HCT116 (cell line): ENCODE results near the gene ATG2B. TPM values are rescaled to one million over a fixed set of nuclear protein-coding genes. Genes with fewer than 3 reads are reported as not detected.

Experiments used
- ATAC-seq: fragments of 200-7000 bp; cut with Tn5 transposase; 2 replicates; pipeline ENCODE4 v1.9.1; 2020; ENCODE audit warnings: mild to moderate bottlenecking, moderate library complexity
- BruUV-seq: library from RNA; stranded (reverse); fragments of 400-500 nt; replicated peaks from 2 replicates; lab custom pipeline; 2021; lab: Mats Ljungman, UMichigan
- CTCF ChIA-PET: fragments of 300-600 bp; sonication (Branson Sonifier 250); formaldehyde crosslinking; loops from one replicate; lab custom pipeline; 2021; ENCODE audit warnings: antibody characterized with exemption; lab: Charles Lee
- POLR2A ChIA-PET: fragments of 300-600, 350-600 bp; sonication (Branson Sonifier 250); formaldehyde crosslinking; loops from one replicate; lab custom pipeline; 2021; ENCODE audit warnings: antibody characterized with exemption; lab: Charles Lee
- RAD21 ChIA-PET, 2 experiments: fragments of 300-600 bp; sonication (Branson Sonifier 250); formaldehyde crosslinking; loops; one replicate each; lab custom pipeline; 2023; ENCODE audit warnings: low total read pairs in 2 of 2; ENCODE audit not compliant: uncharacterized antibody in 2 of 2, unreplicated experiment in 2 of 2, low non-redundant PET in 1 of 2; lab: Charles Lee
- DNase-seq: peaks from one replicate; pipeline ENCODE4 v3.0.0-alpha.2; 2010; ENCODE audit warnings: low read depth, low spot score
- H2AFZ ChIP-seq: fragments of 200-600 bp; shearing (Covaris generic), sonication (generic); 2 replicates; pipeline ENCODE4 v1.6.1; 2017; ENCODE audit warnings: low read depth, mixed run types, mixed read lengths, antibody characterized with exemption, low read length; ENCODE audit not compliant: poor library complexity, severe bottlenecking
- H3K27ac ChIP-seq: 2 replicates; pipeline ENCODE4 v1.5.1; 2012; ENCODE audit warnings: low read depth, low read length
- H3K27me3 ChIP-seq: fragments of 200-600 bp; sonication (generic); 2 replicates; pipeline ENCODE4 v1.6.1; 2016; ENCODE audit warnings: mixed run types, low read length, mixed read lengths; ENCODE audit not compliant: insufficient read depth
- H3K36me3 ChIP-seq, 2 experiments: fragments of 200-500 bp in 1 of 2; fragments of 200-600 bp in 1 of 2; sonication (Bioruptor generic) in 1 of 2; sonication (generic) in 1 of 2; 2 replicates each; pipeline versions ENCODE4 v1.5.1 to v1.6.1; 2014 to 2016; ENCODE audit warnings: low read length in 2 of 2, inconsistent platforms in 1 of 2, mixed read lengths in 1 of 2, mixed run types in 1 of 2; ENCODE audit not compliant: insufficient read depth in 2 of 2, control insufficient read depth in 1 of 2
- H3K4me1 ChIP-seq, 2 experiments: fragments of 200-600 bp in 1 of 2; sonication (generic) in 1 of 2; 2 replicates each; pipeline versions ENCODE4 v1.5.1 to v1.6.1; 2012 to 2017; ENCODE audit warnings: low read length in 2 of 2, inconsistent platforms in 1 of 2, mild to moderate bottlenecking in 1 of 2, mixed read lengths in 1 of 2, mixed run types in 1 of 2, moderate library complexity in 1 of 2; ENCODE audit not compliant: insufficient read depth in 2 of 2, control insufficient read depth in 1 of 2
- H3K4me2 ChIP-seq: fragments of 200-600 bp; sonication (generic); 2 replicates; pipeline ENCODE4 v1.6.1; 2017; ENCODE audit warnings: mixed run types, low read length, mixed read lengths
- H3K4me3 ChIP-seq, 2 experiments: fragments of 200-600 bp in 1 of 2; sonication (generic) in 1 of 2; replicated peaks in 1 of 2; 2 replicates each; pipeline ENCODE4 v1.5.1; 2011 to 2016; ENCODE audit warnings: low read length in 2 of 2, control low read depth in 1 of 2, low read depth in 1 of 2, mild to moderate bottlenecking in 1 of 2, mixed read lengths in 1 of 2, mixed run types in 1 of 2
- H3K79me2 ChIP-seq: fragments of 200-600 bp; sonication (generic); 2 replicates; pipeline ENCODE4 v1.6.1; 2017; ENCODE audit warnings: mild to moderate bottlenecking, mixed run types, low read length, moderate library complexity, mixed read lengths; ENCODE audit not compliant: insufficient read depth
- H3K9ac ChIP-seq: fragments of 200-600 bp; sonication (generic); 2 replicates; pipeline ENCODE4 v1.6.1; 2016; ENCODE audit warnings: low read length, mixed read lengths
- H3K9me2 ChIP-seq: fragments of 200-600 bp; sonication (generic), shearing (Covaris generic); 2 replicates; pipeline ENCODE4 v1.6.1; 2017; ENCODE audit warnings: mixed run types, mild to moderate bottlenecking, moderate library complexity; ENCODE audit not compliant: insufficient read depth
- H3K9me3 ChIP-seq, 2 experiments: fragments of 200-500 bp in 1 of 2; fragments of 200-600 bp in 1 of 2; sonication (Bioruptor generic) in 1 of 2; sonication (generic) in 1 of 2; 2 replicates each; pipeline ENCODE4 v1.6.1; 2014 to 2017; ENCODE audit warnings: low read length in 2 of 2, mixed read lengths in 2 of 2, inconsistent platforms in 1 of 2, low read depth in 1 of 2, mild to moderate bottlenecking in 1 of 2, mixed run types in 1 of 2, moderate library complexity in 1 of 2; ENCODE audit not compliant: control insufficient read depth in 1 of 2, insufficient read depth in 1 of 2
- H4K20me1 ChIP-seq: fragments of 200-600 bp; sonication (generic), shearing (Covaris generic); 2 replicates; pipeline ENCODE4 v1.6.1; 2017; ENCODE audit warnings: mixed run types, mild to moderate bottlenecking, moderate library complexity; ENCODE audit not compliant: insufficient read depth
- CEBPB ChIP-seq: IDR thresholded peaks from 2 replicates; pipeline ENCODE4 v1.6.1; 2012; ENCODE audit warnings: low read depth
- CTCF ChIP-seq, 3 experiments: fragments of 200-600 bp in 1 of 3; sonication (generic) in 1 of 3; IDR thresholded peaks in 2 of 3; conservative IDR thresholded peaks in 1 of 3; 2 replicates each; pipeline ENCODE4 v1.5.1; 2012 to 2017; ENCODE audit warnings: low read depth in 2 of 3, low read length in 2 of 3, antibody characterized with exemption in 1 of 3, borderline replicate concordance in 1 of 3, control low read depth in 1 of 3, mild to moderate bottlenecking in 1 of 3, mixed read lengths in 1 of 3, mixed run types in 1 of 3, moderate library complexity in 1 of 3; ENCODE audit not compliant: insufficient read depth in 1 of 3
- EGR1 ChIP-seq: IDR thresholded peaks from 2 replicates; pipeline ENCODE4 v1.6.1; 2012; ENCODE audit warnings: low read depth
- RAD21 ChIP-seq: IDR thresholded peaks from 2 replicates; pipeline ENCODE4 v1.6.1; 2012; ENCODE audit warnings: low read depth, mild to moderate bottlenecking
- REST ChIP-seq: IDR thresholded peaks from 2 replicates; pipeline ENCODE4 v1.6.1; 2012; ENCODE audit warnings: low read depth
- SP1 ChIP-seq: IDR thresholded peaks from 2 replicates; pipeline ENCODE4 v1.6.1; 2012; ENCODE audit warnings: low read depth
- ZBTB33 ChIP-seq: IDR thresholded peaks from 2 replicates; pipeline ENCODE4 v1.6.1; 2011; ENCODE audit warnings: mild to moderate bottlenecking, low read length, moderate library complexity; ENCODE audit not compliant: insufficient replicate concordance; ENCODE audit errors: extremely low read depth
- intact Hi-C: fragments of 100-400 bp; cut with micrococcal nuclease; formaldehyde crosslinking; loops from 2 replicates; pipeline ENCODE4 v1.10.0; 2022
- total RNA-seq: library from RNA; stranded (reverse); gene quantifications from one replicate; pipeline ENCODE4 v1.2.1, GENCODE V29; 2021; ENCODE audit not compliant: unreplicated experiment

The ATG2B gene
- total RNA-seq, 1 experiment from 2014 or later: 6.4 TPM

- TF ChIP-seq ZBTB33 (no peak), REST (no peak), CEBPB (no peak)
These were observed 85.3 kb downstream of the ATG2B start (continued) for GRCh38 chr14:96277890-96278289.

- Histone ChIP-seq H3K79me2 (no peaks in the 10 kb centered on the region), H3K36me3 (no peaks in the 10 kb centered on the region), H3K4me1 (no peaks in the 10 kb centered on the region), H3K4me3 (no peak overlapping the region), H3K27me3 (no peaks in the 10 kb centered on the region), H3K9me2 (no peaks in the 10 kb centered on the region), H4K20me1 (no peaks in the 10 kb centered on the region), H3K4me2 (no peak overlapping the region), H3K27ac (no peak overlapping the region), H3K9ac (no peak overlapping the region), H3K9me3 (peaks cover 8 to 23% of the 10 kb centered on the region in 2 experiments; a peak in 2 of 4 replicates), H2AFZ (no peak overlapping the region)
- CTCF ChIA-PET: interaction anchor here (0.7 to 4.4 kb wide), 9 partner anchors 10 to 280 kb away, joined by 3 to 66 read pairs (median 4); no protein-coding TSS in a partner anchor
- POLR2A ChIA-PET: no interaction called here
- RAD21 ChIA-PET: interaction anchor here (0.7 to 2.9 kb wide), 3 partner anchors 174 to 177 kb away, joined by 5 to 11 read pairs (median 7); no protein-coding TSS in a partner anchor
- BruUV-seq: no TSS peak
- intact Hi-C loops: loop anchor here (1.0 to 5.0 kb wide), 5 partner anchors 175 to 713 kb away; no protein-coding TSS in a partner anchor
- DNase-seq (peak; percentile 29), ATAC-seq (peak; percentile 88)
- TF ChIP-seq RAD21: peak; percentile 91
- no peak for TF ChIP-seq SP1
- peak; percentile 92 to 95 (median 95) for TF ChIP-seq CTCF (IDR thresholded peaks at IDR 0.05 in 2 of 3, conservative IDR thresholded peaks at IDR 0.05 in 1 of 3; ENCODE audit: borderline replicate concordance in 1 of 3, insufficient read depth in 1 of 3, low read depth in 2 of 3, low read length in 2 of 3)
- no peak for TF ChIP-seq EGR1
These were observed 87.7 kb downstream of the ATG2B start for GRCh38 chr14:96275177-96276112.
